MCF 10A (cell line): ENCODE data around the gene ETV5. TPM values are rescaled to one million over a fixed set of nuclear protein-coding genes. Genes with fewer than 3 reads are reported as not detected.

Experiments used
- BruUV-seq: library from RNA; stranded (reverse); fragments of 400-500 nt; replicated peaks from 2 replicates; lab custom pipeline; 2021; lab: Mats Ljungman, UMichigan
- CTCF ChIA-PET: fragments of 300-600 bp; sonication (Branson Sonifier 250); formaldehyde crosslinking; extraction: SDS; loops from one replicate; lab custom pipeline; 2021; ENCODE audit warnings: antibody characterized with exemption, inconsistent platforms; lab: Yijun Ruan, JAX
- POLR2A ChIA-PET: fragments of 300-600, 350-650 bp; sonication (Branson Sonifier 250); formaldehyde crosslinking; extraction: SDS; loops from one replicate; lab custom pipeline; 2020; ENCODE audit warnings: antibody characterized with exemption, inconsistent platforms; lab: Yijun Ruan, JAX
- DNase-seq: peaks from one replicate; pipeline ENCODE4 v3.0.0-alpha.2; 2018; ENCODE audit not compliant: unreplicated experiment
- H3K27ac Mint-ChIP-seq: one replicate; pipeline ENCODE4 v1.8.0; 2022; ENCODE audit warnings: mild to moderate bottlenecking, low read depth, mixed read lengths; ENCODE audit not compliant: unreplicated experiment
- H3K27me3 Mint-ChIP-seq: one replicate; pipeline ENCODE4 v1.8.0; 2022; ENCODE audit warnings: mixed read lengths; ENCODE audit not compliant: insufficient read depth, unreplicated experiment
- H3K36me3 Mint-ChIP-seq: one replicate; pipeline ENCODE4 v1.8.0; 2022; ENCODE audit warnings: mild to moderate bottlenecking, moderate library complexity, mixed read lengths; ENCODE audit not compliant: insufficient read depth, unreplicated experiment
- H3K4me1 Mint-ChIP-seq: one replicate; pipeline ENCODE4 v1.8.0; 2022; ENCODE audit warnings: mixed read lengths; ENCODE audit not compliant: insufficient read depth, unreplicated experiment
- H3K4me3 Mint-ChIP-seq: one replicate; pipeline ENCODE4 v1.8.0; 2022; ENCODE audit warnings: mild to moderate bottlenecking, moderate library complexity, mixed read lengths; ENCODE audit not compliant: unreplicated experiment
- H3K9me3 Mint-ChIP-seq: one replicate; pipeline ENCODE4 v1.8.0; 2022; ENCODE audit warnings: mixed read lengths; ENCODE audit not compliant: unreplicated experiment
- CTCF ChIP-seq: fragments of 200-600 bp; IDR thresholded peaks from one replicate; pipeline ENCODE4 v1.8.0; 2022; ENCODE audit warnings: antibody characterized with exemption, mild to moderate bottlenecking; ENCODE audit not compliant: unreplicated experiment
- intact Hi-C: fragments of 100-400 bp; cut with micrococcal nuclease; formaldehyde crosslinking; loops from 2 replicates; pipeline ENCODE4 v1.14.1; 2022
- total RNA-seq: library from RNA; stranded (reverse); gene quantifications from 2 replicates; pipeline ENCODE4 v1.2.3, GENCODE V29; 2022

Gene ETV5
- total RNA-seq, 1 experiment from 2014 or later: 93.0 TPM

GRCh38 chr3:186070550-186070949 lies 38.3 kb downstream of the ETV5 start:
- H3K4me1 Mint-ChIP-seq: peaks cover 6% of the 10 kb centered on the region
- BruUV-seq: no TSS peak
- H3K4me3 Mint-ChIP-seq: no peak overlapping the region
- H3K27me3 Mint-ChIP-seq: no peaks in the 10 kb centered on the region
- intact Hi-C loops: no loop called here
- ChIA-PET POLR2A (interaction anchor here (1.1 to 1.2 kb wide), 2 partner anchors 10 to 21 kb away, joined by 3 to 4 read pairs; no protein-coding TSS in a partner anchor), CTCF (no interaction called here)
- DNase-seq: no peak
- H3K27ac Mint-ChIP-seq: peak overlapping the region; percentile 35
- TF ChIP-seq CTCF: no peak
- H3K36me3 Mint-ChIP-seq: peaks cover 55% of the 10 kb centered on the region
- no peaks in the 10 kb centered on the region for H3K9me3 Mint-ChIP-seq

GRCh38 chr3:186070133-186070532 lies 38.8 kb downstream of the ETV5 start:
- Mint-ChIP-seq H3K27ac (peak overlapping the region; percentile 35), H3K9me3 (no peaks in the 10 kb centered on the region), H3K27me3 (no peaks in the 10 kb centered on the region), H3K4me1 (peaks cover 2% of the 10 kb centered on the region), H3K4me3 (no peak overlapping the region), H3K36me3 (peaks cover 50% of the 10 kb centered on the region)
- POLR2A ChIA-PET: no interaction called here
- no peak for DNase-seq
- CTCF ChIA-PET: interaction anchor here (0.6 kb wide), 1 partner anchor 1153 kb away, joined by 4 read pairs; no protein-coding TSS in a partner anchor
- no TSS peak for BruUV-seq
- intact Hi-C loops: no loop called here
- no peak for TF ChIP-seq CTCF

- Mint-ChIP-seq H3K4me1 (no peaks in the 10 kb centered on the region), H3K36me3 (peaks cover 55% of the 10 kb centered on the region), H3K9me3 (no peaks in the 10 kb centered on the region), H3K4me3 (no peak overlapping the region), H3K27ac (no peak overlapping the region), H3K27me3 (no peaks in the 10 kb centered on the region)
- no peak for TF ChIP-seq CTCF
- DNase-seq: no peak
- ChIA-PET CTCF (interaction anchor here (0.7 kb wide), 1 partner anchor 303 kb away, joined by 3 read pairs; no protein-coding TSS in a partner anchor), POLR2A (interaction anchor here (0.5 to 1.0 kb wide), 3 partner anchors 10 to 132 kb away, joined by 3 to 4 read pairs (median 3); no protein-coding TSS in a partner anchor)
- no TSS peak for BruUV-seq
- intact Hi-C loops: no loop called here
These were observed 39.7 kb downstream of the ETV5 start for GRCh38 chr3:186069199-186069598.

GRCh38 chr3:186068243-186068552 lies 40.7 kb downstream of the ETV5 start:
- ChIA-PET POLR2A (interaction anchor here (0.7 to 1.3 kb wide), 5 partner anchors 8 to 73 kb away, joined by 3 to 5 read pairs (median 3); no protein-coding TSS in a partner anchor), CTCF (interaction anchor here (0.8 to 0.9 kb wide), 2 partner anchors 11 to 90 kb away, joined by 3 to 4 read pairs; no protein-coding TSS in a partner anchor)
- BruUV-seq: no TSS peak
- Mint-ChIP-seq H3K27ac (no peak overlapping the region), H3K4me3 (no peak overlapping the region), H3K36me3 (peaks cover 55% of the 10 kb centered on the region), H3K4me1 (no peaks in the 10 kb centered on the region), H3K27me3 (no peaks in the 10 kb centered on the region), H3K9me3 (no peaks in the 10 kb centered on the region)
- no peak for DNase-seq
- intact Hi-C loops: no loop called here
- no peak for TF ChIP-seq CTCF
